AG04450 (cell line): Measurements from ENCODE around the gene NKPD1. TPM values are rescaled to one million over a fixed set of nuclear protein-coding genes. Genes with fewer than 3 reads are reported as not detected.

ENCODE experiments used
- CTCF ChIA-PET: fragments of 300-600, 350-600 bp; formaldehyde crosslinking; extraction: SDS; loops from one replicate; lab custom pipeline; 2022; ENCODE audit warnings: antibody characterized with exemption, inconsistent platforms; lab: Charles Lee
- POLR2A ChIA-PET: fragments of 350-600 bp; formaldehyde crosslinking; extraction: SDS; loops from one replicate; lab custom pipeline; 2021; ENCODE audit warnings: antibody characterized with exemption, inconsistent platforms; lab: Yijun Ruan, JAX
- DNase-seq: peaks from one replicate; pipeline ENCODE4 v3.0.0-alpha.2; 2011; ENCODE audit warnings: low read depth, low spot score
- H3K27ac ChIP-seq: one replicate; pipeline ENCODE4 v1.5.1; 2012; ENCODE audit warnings: low read depth, low read length, control low read depth
- H3K27me3 ChIP-seq: one replicate; pipeline ENCODE4 v1.6.0; 2012; ENCODE audit warnings: low read length; ENCODE audit not compliant: control insufficient read depth, insufficient read depth
- H3K4me3 ChIP-seq: 2 replicates; pipeline ENCODE4 v1.5.1; 2011; ENCODE audit warnings: mild to moderate bottlenecking, low read depth, low read length, control low read depth
- H3K9me3 ChIP-seq: 2 replicates; pipeline ENCODE4 v1.5.1; 2012; ENCODE audit warnings: low read length; ENCODE audit not compliant: control insufficient read depth, insufficient read depth
- CTCF ChIP-seq: IDR thresholded peaks from 2 replicates; pipeline ENCODE4 v1.5.1; 2011; ENCODE audit warnings: low read depth, low read length, control low read depth, inconsistent platforms
- polyA plus RNA-seq: library from polyadenylated mRNA; depleted of rRNA; stranded (reverse); fragments of >200 nt; gene quantifications from 2 replicates; pipeline ENCODE4 v1.2.3, GENCODE V29; 2011

NKPD1 gene
- polyA plus RNA-seq, 1 experiment, result 0.04 TPM

DNA sequence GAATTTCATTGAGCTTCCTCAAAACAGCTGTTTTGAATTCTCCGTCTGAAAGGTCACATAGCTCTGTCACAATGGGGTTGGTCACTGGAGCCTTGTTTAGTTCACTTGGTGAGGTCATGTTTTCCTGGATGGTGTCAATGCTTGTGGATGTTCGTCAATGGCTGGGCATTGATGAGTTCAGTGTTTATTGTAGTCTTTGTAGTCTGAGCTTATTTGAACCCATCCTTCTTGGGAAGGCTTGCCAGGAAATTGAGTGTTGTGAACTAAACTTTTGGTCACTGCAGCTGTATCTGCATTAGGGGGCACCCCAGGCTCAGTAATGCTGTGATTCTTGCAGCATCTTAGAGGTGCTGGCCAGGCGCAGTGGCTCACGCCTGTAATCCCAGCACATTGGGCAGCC, 39.8 kb upstream of the NKPD1 start:
- H3K4me3 ChIP-seq, result no peak overlapping the region
- peak; percentile 53 for TF ChIP-seq CTCF
- no peak for DNase-seq
- peaks cover 12% of the 10 kb centered on the region for H3K27me3 ChIP-seq
- H3K27ac ChIP-seq, result no peak overlapping the region
- ChIA-PET POLR2A (interaction anchor here (0.6 kb wide), 1 partner anchor 1470 kb away, joined by 9 read pairs; no protein-coding TSS in a partner anchor), CTCF (interaction anchor here (0.6 to 1.6 kb wide), 7 partner anchors 17 to 244 kb away, joined by 3 to 16 read pairs (median 4); no protein-coding TSS in a partner anchor)
- H3K9me3 ChIP-seq, result no peaks in the 10 kb centered on the region

DNA sequence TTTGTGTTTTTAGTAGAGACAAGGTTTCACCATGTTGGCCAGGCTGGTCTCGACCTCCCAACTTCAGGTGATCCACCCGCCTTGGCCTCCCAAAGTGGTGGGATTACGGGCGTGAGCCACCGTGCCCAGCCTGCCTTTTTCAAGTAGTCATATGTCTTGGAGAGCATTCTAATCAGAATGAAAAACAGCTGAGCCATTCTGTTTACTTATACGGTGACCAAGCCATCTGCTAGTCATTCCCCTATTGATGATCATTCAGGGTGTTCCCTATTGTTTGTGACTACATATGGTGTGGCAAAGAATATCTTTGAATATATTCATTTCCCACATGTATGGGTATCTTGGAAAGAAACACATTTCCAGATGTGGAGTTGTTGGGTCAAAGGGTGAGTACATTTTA, 35.0 kb upstream of the NKPD1 start:
- CTCF ChIA-PET, result no interaction called here
- POLR2A ChIA-PET, result no interaction called here

DNA sequence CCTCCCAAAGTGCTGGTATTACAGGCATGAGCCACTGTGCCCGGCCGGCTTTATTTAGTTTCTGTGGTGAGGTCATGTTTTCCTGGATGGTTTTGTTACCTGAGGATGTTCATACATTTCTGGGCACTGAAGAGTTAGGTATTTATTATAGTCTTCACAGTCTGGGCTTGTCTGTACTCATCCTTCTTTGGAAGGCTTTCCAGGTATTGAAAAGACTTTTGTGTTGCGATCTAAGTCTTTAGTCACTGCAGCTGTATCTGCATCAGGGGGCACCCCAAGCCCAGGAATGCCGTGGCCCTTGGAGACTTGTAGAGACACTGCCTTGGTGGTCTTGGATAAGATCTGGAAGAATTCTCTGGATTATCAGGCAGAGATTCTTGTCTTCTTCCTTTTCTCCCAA, 30.6 kb upstream of the NKPD1 start:
- Histone ChIP-seq H3K27ac (no peak overlapping the region), H3K4me3 (no peak overlapping the region), H3K27me3 (no peaks in the 10 kb centered on the region), H3K9me3 (peaks cover 3% of the 10 kb centered on the region; the same call in 1 of the 2 replicates)
- no peak for DNase-seq
- ChIA-PET POLR2A (no interaction called here), CTCF (no interaction called here)
- no peak for TF ChIP-seq CTCF

More for the DNA sequence above, 35.0 kb upstream of the NKPD1 start:
- Histone ChIP-seq H3K9me3 (no peaks in the 10 kb centered on the region), H3K27ac (no peak overlapping the region), H3K4me3 (no peak overlapping the region), H3K27me3 (peaks cover 8% of the 10 kb centered on the region)
- DNase-seq, result no peak
- no peak for TF ChIP-seq CTCF

DNA sequence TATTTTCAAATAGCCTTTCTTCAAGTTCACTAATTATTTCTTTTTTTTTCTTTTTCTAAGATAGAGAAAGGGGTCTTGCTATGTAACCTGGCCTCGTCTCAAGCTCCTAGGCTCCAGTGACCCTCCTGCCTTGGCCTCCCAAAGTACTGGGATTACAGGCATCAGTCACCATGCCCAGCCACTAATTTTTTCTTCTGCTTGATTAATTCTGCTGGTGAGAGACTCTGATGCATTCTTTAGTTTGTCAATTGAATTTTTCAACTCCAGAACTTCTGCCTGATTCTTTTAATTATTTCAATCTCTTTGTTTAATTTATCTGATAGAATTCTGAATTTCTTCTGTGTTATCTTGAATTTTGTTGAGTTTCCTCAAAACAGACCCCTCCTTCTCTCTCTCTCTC, 29.2 kb upstream of the NKPD1 start:
- POLR2A ChIA-PET, result no interaction called here
- no peaks in the 10 kb centered on the region for H3K27me3 ChIP-seq
- H3K27ac ChIP-seq, result no peak overlapping the region
- peaks cover 3% of the 10 kb centered on the region; the same call in 1 of the 2 replicates for H3K9me3 ChIP-seq
- no peak for DNase-seq
- CTCF ChIA-PET, result no interaction called here
- no peak for TF ChIP-seq CTCF
- no peak overlapping the region for H3K4me3 ChIP-seq

DNA sequence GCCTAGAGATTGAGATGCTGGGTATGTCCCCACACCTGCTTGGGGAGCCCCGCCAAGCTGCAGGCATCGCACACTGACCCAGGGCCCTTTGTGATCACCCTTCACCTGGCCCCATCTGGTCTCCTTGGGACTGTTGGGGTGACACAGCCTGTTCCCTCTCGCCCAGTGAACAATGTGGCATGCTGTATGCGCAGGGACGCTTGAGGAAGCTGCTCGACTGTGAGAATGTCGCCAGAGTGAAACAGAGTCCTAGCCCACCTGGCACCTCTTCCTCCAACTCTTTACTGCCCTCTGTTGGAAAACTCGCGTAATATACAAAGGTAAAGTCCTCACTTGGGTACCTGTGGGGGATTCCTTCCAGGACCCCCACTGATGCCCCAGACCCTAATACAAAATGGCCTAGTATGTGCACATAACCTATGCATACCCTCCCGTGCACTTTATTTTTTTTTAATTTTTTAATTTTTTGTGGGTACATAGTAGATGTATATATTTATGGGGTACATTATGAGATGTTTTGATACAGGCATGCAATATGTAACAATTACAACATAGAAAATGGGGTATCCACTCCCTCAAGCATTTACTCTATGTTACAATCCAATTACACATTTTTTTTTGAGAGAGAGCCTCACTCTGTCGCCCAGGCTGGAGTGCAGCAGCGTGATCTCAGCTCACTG, 26.8 kb upstream of the NKPD1 start:
- no peaks in the 10 kb centered on the region for H3K27me3 ChIP-seq
- POLR2A ChIA-PET, result no interaction called here
- H3K4me3 ChIP-seq, result no peak overlapping the region
- H3K9me3 ChIP-seq, result peaks cover 3% of the 10 kb centered on the region; the same call in 1 of the 2 replicates
- no peak for DNase-seq
- H3K27ac ChIP-seq, result no peak overlapping the region
- TF ChIP-seq CTCF, result peak; percentile 38
- CTCF ChIA-PET, result interaction anchor here (0.8 kb wide), 1 partner anchor 10 kb away, joined by 3 read pairs; the partner anchor contains the start of gene TRAPPC6A
